Spleen (tissue), 11 donors: ENCODE data around the gene MLXIP. TPM values are rescaled to one million over a fixed set of nuclear protein-coding genes. Genes with fewer than 3 reads are reported as not detected.

Experiments
- DNase-seq: peaks from one replicate; pipeline ENCODE4 v3.0.0-alpha.2; 2020
- H3K27ac ChIP-seq, 8 donors: fragments of 200-600 bp; sonication (generic) in 7 of 8; 1 replicate in 4 of 8; 2 replicates in 4 of 8; pipeline versions ENCODE4 v1.5.0 to v1.8.0; 2016 to 2021; ENCODE audit warnings: inconsistent platforms in 4 of 8, mild to moderate bottlenecking in 4 of 8, moderate library complexity in 1 of 8
- H3K27me3 ChIP-seq, 7 donors: fragments of 200-600 bp; sonication (generic) in 6 of 7; replicated peaks in 1 of 7; 1 replicate in 4 of 7; 2 replicates in 3 of 7; pipeline versions ENCODE4 v1.5.0 to v1.8.0; 2016 to 2021; ENCODE audit warnings: inconsistent platforms in 3 of 7, mild to moderate bottlenecking in 1 of 7
- H3K36me3 ChIP-seq, 6 donors: fragments of 200-600 bp; sonication (generic) in 5 of 6; 1 replicate in 4 of 6; 2 replicates in 2 of 6; pipeline versions ENCODE4 v1.5.0 to v1.8.0; 2016 to 2021; ENCODE audit warnings: inconsistent platforms in 2 of 6
- H3K4me1 ChIP-seq, 6 donors: fragments of 200-600 bp; sonication (generic) in 5 of 6; 1 replicate in 3 of 6; 2 replicates in 3 of 6; pipeline versions ENCODE4 v1.5.0 to v1.8.0; 2016 to 2021; ENCODE audit warnings: inconsistent platforms in 3 of 6
- H3K4me3 ChIP-seq, 8 donors: fragments of 200-600 bp; sonication (generic) in 7 of 8; 1 replicate in 4 of 8; 2 replicates in 4 of 8; pipeline versions ENCODE4 v1.5.0 to v1.8.0; 2016 to 2021; ENCODE audit warnings: inconsistent platforms in 4 of 8, mild to moderate bottlenecking in 4 of 8, moderate library complexity in 2 of 8
- H3K9me3 ChIP-seq, 8 donors: fragments of 200-600 bp; sonication (generic) in 7 of 8; 1 replicate in 4 of 8; 2 replicates in 4 of 8; pipeline versions ENCODE4 v1.5.0 to v1.8.0; 2016 to 2021; ENCODE audit warnings: inconsistent platforms in 4 of 8
- POLR2A ChIP-seq, 3 donors: fragments of 450-650 bp; IDR thresholded peaks; one replicate each; pipeline ENCODE4 v1.5.1; 2017; ENCODE audit warnings: antibody characterized with exemption in 3 of 3, mild to moderate bottlenecking in 1 of 3
- POLR2AphosphoS5 ChIP-seq, 3 donors: sonication (generic); formaldehyde crosslinking; IDR thresholded peaks; one replicate each; pipeline ENCODE4 v1.5.1; 2017; ENCODE audit warnings: antibody characterized with exemption in 3 of 3
- WGBS, 5 donors: extraction: QIAGEN DNeasy Blood & Tissue Kit in 3 of 5; methylation state at CpG; one replicate each; pipeline versions ENCODE4 v1.1.5 to v1.1.7; 2013 to 2018; 5-methylcytosine and 5-hydroxymethylcytosine counted together
- intact Hi-C: fragments of 100-400 bp; cut with DNase I; formaldehyde crosslinking; loops from one replicate; pipeline ENCODE4 v1.15.0; 2023; ENCODE audit warnings: low total_unique reads
- polyA plus RNA-seq, 3 donors: library from polyadenylated mRNA; stranded (reverse); fragments of 200-250 nt; gene quantifications; one replicate each; pipeline ENCODE4 v1.2.1, GENCODE V29; 2013
- total RNA-seq, 7 donors: library from RNA; depleted of rRNA in 3 of 7; stranded (reverse); fragments of >200 nt in 3 of 7; fragmentation: NEBNext Ultra II Directional in 4 of 7; extraction: Animal tissue kit (Norgen Biotek cat#: 25700) in 4 of 7; gene quantifications; one replicate each; pipeline versions ENCODE4 v1.1.0 to v1.2.1, GENCODE V29; 2016 to 2021
- TF ChIP-seq, protein P1 (sequence below), 11 experiments: fragments of 200-600 bp in 7 of 11; fragments of 450-650 bp in 4 of 11; sonication (generic) in 4 of 11; IDR thresholded peaks in 8 of 11; conservative IDR thresholded peaks in 3 of 11; 1 replicate in 7 of 11; 2 replicates in 4 of 11; pipeline versions ENCODE4 v1.4.0 to v1.8.0; 2016 to 2021; ENCODE audit warnings: antibody characterized with exemption in 11 of 11, inconsistent platforms in 4 of 11, mild to moderate bottlenecking in 1 of 11
- donor health status: healthy with polysubstance abuse.
- donor health status: DM: no; HTN: no; CAD: no; lungs with moderate emphysema.
- donor health status: DM: no; HTN: no; CAD: no.
- donor health status: Bipolar disorder and iron deficiency.
- donor health status: healthy.
- donor health status: DM: no; HTN: no; CAD: no.
- donor health status: DM: yes; HTN: yes; CAD: no.

Gene MLXIP
- total and polyA plus RNA-seq, 10 donors: 7.8 to 97.1 (median 66.8) TPM

DNA sequence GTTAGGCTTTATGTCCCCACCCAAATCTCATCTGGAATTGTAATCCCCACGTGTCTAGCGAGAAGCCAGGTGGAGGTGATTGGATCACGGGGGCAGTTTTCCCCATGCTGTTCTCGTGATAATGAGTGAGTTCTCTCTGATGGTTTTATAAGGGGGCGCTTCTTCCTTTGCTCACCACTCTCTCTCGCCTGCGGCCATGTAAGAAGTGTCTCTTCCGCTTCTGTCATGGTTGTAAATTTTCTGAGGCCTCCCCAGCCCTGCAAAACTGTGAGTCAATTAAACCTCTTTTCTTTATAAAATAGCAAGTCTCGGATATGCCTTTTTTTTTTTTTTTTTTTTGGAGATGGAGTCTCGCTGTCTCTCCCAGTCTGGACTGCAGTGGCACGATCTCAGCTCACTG lies 82.2 kb downstream of the MLXIP start:
- no peak overlapping the region for H3K4me3 ChIP-seq
- H3K4me1 ChIP-seq: peaks cover 0 to 12% (median 0%) of the 10 kb centered on the region in 6 donors
- 84 to 89% (median 86%) methylated on average over 11 of the region's 11 CpGs for WGBS, 5 donors
- H3K27me3 ChIP-seq: peaks cover 0 to 3% (median 0%) of the 10 kb centered on the region in 7 donors
- no peak for DNase-seq
- H3K36me3 ChIP-seq: no peaks in the 10 kb centered on the region
- H3K9me3 ChIP-seq: no peaks in the 10 kb centered on the region
- no peak overlapping the region for H3K27ac ChIP-seq
- intact Hi-C loops: no loop called here
- TF ChIP-seq POLR2AphosphoS5 (IDR thresholded peaks at IDR 0.05) (no peak), POLR2A (IDR thresholded peaks at IDR 0.05) (no peak)
- TF ChIP-seq, protein P1, sequence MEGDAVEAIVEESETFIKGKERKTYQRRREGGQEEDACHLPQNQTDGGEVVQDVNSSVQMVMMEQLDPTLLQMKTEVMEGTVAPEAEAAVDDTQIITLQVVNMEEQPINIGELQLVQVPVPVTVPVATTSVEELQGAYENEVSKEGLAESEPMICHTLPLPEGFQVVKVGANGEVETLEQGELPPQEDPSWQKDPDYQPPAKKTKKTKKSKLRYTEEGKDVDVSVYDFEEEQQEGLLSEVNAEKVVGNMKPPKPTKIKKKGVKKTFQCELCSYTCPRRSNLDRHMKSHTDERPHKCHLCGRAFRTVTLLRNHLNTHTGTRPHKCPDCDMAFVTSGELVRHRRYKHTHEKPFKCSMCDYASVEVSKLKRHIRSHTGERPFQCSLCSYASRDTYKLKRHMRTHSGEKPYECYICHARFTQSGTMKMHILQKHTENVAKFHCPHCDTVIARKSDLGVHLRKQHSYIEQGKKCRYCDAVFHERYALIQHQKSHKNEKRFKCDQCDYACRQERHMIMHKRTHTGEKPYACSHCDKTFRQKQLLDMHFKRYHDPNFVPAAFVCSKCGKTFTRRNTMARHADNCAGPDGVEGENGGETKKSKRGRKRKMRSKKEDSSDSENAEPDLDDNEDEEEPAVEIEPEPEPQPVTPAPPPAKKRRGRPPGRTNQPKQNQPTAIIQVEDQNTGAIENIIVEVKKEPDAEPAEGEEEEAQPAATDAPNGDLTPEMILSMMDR (IDR thresholded peaks at IDR 0.05 in 8 of 11, conservative IDR thresholded peaks at IDR 0.05 in 3 of 11): no peak

GRCh38 chr12:122161682-122162081 lies 83.1 kb downstream of the MLXIP start:
- no peak overlapping the region for H3K4me3 ChIP-seq
- peaks cover 0 to 12% (median 0%) of the 10 kb centered on the region in 6 donors for H3K4me1 ChIP-seq
- no peak for DNase-seq
- no peak for TF ChIP-seq POLR2A (IDR thresholded peaks at IDR 0.05)
- TF ChIP-seq, protein P1 (IDR thresholded peaks at IDR 0.05 in 8 of 11, conservative IDR thresholded peaks at IDR 0.05 in 3 of 11): no peak
- TF ChIP-seq POLR2AphosphoS5 (IDR thresholded peaks at IDR 0.05): no peak
- intact Hi-C loops: no loop called here
- H3K27me3 ChIP-seq: peaks cover 0 to 4% (median 0%) of the 10 kb centered on the region in 7 donors
- H3K27ac ChIP-seq: peak overlapping the region in 4 of 8 donors; percentile 29 to 71 (median 68)
- no peaks in the 10 kb centered on the region for H3K36me3 ChIP-seq
- WGBS, 5 donors: 43 to 59% (median 55%) methylated on average over 8 of the region's 8 CpGs
- no peaks in the 10 kb centered on the region for H3K9me3 ChIP-seq

DNA sequence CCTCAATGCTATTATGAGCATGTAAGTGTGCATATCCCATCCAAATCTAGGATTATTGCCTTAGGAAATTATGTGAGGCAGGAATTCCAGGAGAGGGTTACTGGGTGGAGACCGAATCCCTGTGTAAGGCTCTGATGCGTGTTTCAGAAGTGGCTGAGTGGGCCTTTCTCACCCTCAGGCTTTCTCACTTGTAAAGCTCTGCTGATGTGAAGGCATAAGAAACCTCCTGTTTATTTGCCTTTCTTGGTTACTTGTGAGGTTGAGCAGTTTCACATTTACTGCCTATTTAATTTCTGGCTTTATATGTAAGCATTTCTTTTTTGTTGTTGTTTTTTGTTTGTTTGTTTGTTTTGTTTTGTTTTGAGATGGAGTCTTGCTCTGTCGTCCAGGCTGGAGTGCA lies 84.4 kb downstream of the MLXIP start:
- H3K9me3 ChIP-seq: no peaks in the 10 kb centered on the region
- 80 to 85% (median 85%) methylated on average over 3 of the region's 3 CpGs for WGBS, 5 donors
- peaks cover 0 to 12% (median 0%) of the 10 kb centered on the region in 6 donors for H3K4me1 ChIP-seq
- H3K27ac ChIP-seq: peak overlapping the region in 3 of 8 donors; percentile 67 to 71 (median 70)
- intact Hi-C loops: no loop called here
- H3K27me3 ChIP-seq: peaks cover 0 to 4% (median 0%) of the 10 kb centered on the region in 7 donors
- H3K36me3 ChIP-seq: no peaks in the 10 kb centered on the region
- no peak overlapping the region for H3K4me3 ChIP-seq
- TF ChIP-seq, protein P1 (IDR thresholded peaks at IDR 0.05 in 8 of 11, conservative IDR thresholded peaks at IDR 0.05 in 3 of 11): no peak
- no peak for TF ChIP-seq POLR2AphosphoS5 (IDR thresholded peaks at IDR 0.05)
- no peak for TF ChIP-seq POLR2A (IDR thresholded peaks at IDR 0.05)
- DNase-seq: no peak

- no peak for DNase-seq
- 69 to 85% (median 73%) methylated on average over 18 to 22 of the region's 22 CpGs for WGBS, 5 donors
- Histone ChIP-seq H3K4me1 (peaks cover 0 to 12% (median 0%) of the 10 kb centered on the region in 6 donors), H3K27ac (peak overlapping the region in 1 of 8 donors; percentile 50), H3K9me3 (no peaks in the 10 kb centered on the region), H3K4me3 (no peak overlapping the region), H3K27me3 (peaks cover 0 to 7% (median 0%) of the 10 kb centered on the region in 7 donors), H3K36me3 (no peaks in the 10 kb centered on the region)
- TF ChIP-seq POLR2A (IDR thresholded peaks at IDR 0.05) (no peak), POLR2AphosphoS5 (IDR thresholded peaks at IDR 0.05) (no peak)
- TF ChIP-seq, protein P1 (IDR thresholded peaks at IDR 0.05 in 8 of 11, conservative IDR thresholded peaks at IDR 0.05 in 3 of 11): no peak
- intact Hi-C loops: no loop called here
Measured at GRCh38 chr12:122166422-122167349, 88.1 kb downstream of the MLXIP start.
